Neural progenitor cell (in vitro differentiated cells): ENCODE data around the gene RFX3. TPM values are rescaled to one million over a fixed set of nuclear protein-coding genes. Genes with fewer than 3 reads are reported as not detected.

Source experiments
- DNase-seq: peaks from one replicate; pipeline ENCODE4 v3.0.0-alpha.2; 2016; ENCODE audit warnings: low spot score
- H2AFZ ChIP-seq: fragments of 200-600 bp; sonication (generic); replicated peaks from 2 replicates; pipeline ENCODE4 v1.6.1; 2016; ENCODE audit warnings: antibody characterized with exemption
- H3F3A ChIP-seq: fragments of 200-600 bp; sonication (generic); 2 replicates; pipeline ENCODE4 v1.6.1; 2016; ENCODE audit warnings: antibody characterized with exemption, low read depth
- H3K27ac ChIP-seq: fragments of 200-600 bp; sonication (generic); 2 replicates; pipeline ENCODE4 v1.5.1; 2016; ENCODE audit warnings: mild to moderate bottlenecking
- H3K27me3 ChIP-seq: fragments of 200-600 bp; sonication (generic); 2 replicates; pipeline ENCODE4 v1.6.1; 2016; ENCODE audit warnings: mild to moderate bottlenecking, moderate library complexity
- H3K36me3 ChIP-seq: fragments of 200-600 bp; sonication (generic); 2 replicates; pipeline ENCODE4 v1.5.1; 2016
- H3K4me1 ChIP-seq: fragments of 200-600 bp; sonication (generic); 2 replicates; pipeline ENCODE4 v1.6.1; 2016; ENCODE audit warnings: mixed run types
- H3K4me2 ChIP-seq: fragments of 200-600 bp; sonication (generic); 2 replicates; pipeline ENCODE4 v1.6.1; 2016
- H3K4me3 ChIP-seq: fragments of 200-600 bp; sonication (generic); 2 replicates; pipeline ENCODE4 v1.5.1; 2016
- H3K79me2 ChIP-seq: fragments of 200-600 bp; sonication (generic); 2 replicates; pipeline ENCODE4 v1.6.1; 2016; ENCODE audit warnings: low read depth
- H3K9ac ChIP-seq: fragments of 200-600 bp; sonication (generic); 2 replicates; pipeline ENCODE4 v1.6.1; 2016
- H3K9me3 ChIP-seq: fragments of 200-600 bp; sonication (generic); 2 replicates; pipeline ENCODE4 v1.5.1; 2016; ENCODE audit warnings: low read depth
- H4K20me1 ChIP-seq: fragments of 200-600 bp; sonication (generic); 2 replicates; pipeline ENCODE4 v1.6.1; 2016; ENCODE audit warnings: low read depth
- H3K27ac Mint-ChIP-seq: 3 replicates; pipeline ENCODE4 v1.8.0; 2021; ENCODE audit warnings: mixed read lengths
- H3K27me3 Mint-ChIP-seq: 2 replicates; pipeline ENCODE4 v1.8.0; 2022; ENCODE audit warnings: low read depth, mild to moderate bottlenecking, inconsistent platforms, moderate library complexity, mixed read lengths; ENCODE audit not compliant: insufficient read depth
- H3K36me3 Mint-ChIP-seq: 3 replicates; pipeline ENCODE4 v1.8.0; 2021; ENCODE audit warnings: mixed read lengths
- H3K4me1 Mint-ChIP-seq: 3 replicates; pipeline ENCODE4 v1.8.0; 2021; ENCODE audit warnings: mixed read lengths
- H3K4me3 Mint-ChIP-seq: 3 replicates; pipeline ENCODE4 v1.8.0; 2021; ENCODE audit warnings: mild to moderate bottlenecking, moderate library complexity, mixed read lengths
- H3K9me3 Mint-ChIP-seq: 3 replicates; pipeline ENCODE4 v1.8.0; 2020; ENCODE audit warnings: mixed read lengths
- EZH2 ChIP-seq: fragments of 200-600 bp; sonication (generic); IDR thresholded peaks from 2 replicates; pipeline ENCODE4 v1.6.1; 2017; ENCODE audit warnings: antibody characterized with exemption, mild to moderate bottlenecking, moderate library complexity
- EZH2phosphoT487 ChIP-seq: fragments of 200-600 bp; sonication (generic); IDR thresholded peaks from 2 replicates; pipeline ENCODE4 v1.6.1; 2017; ENCODE audit warnings: antibody characterized with exemption
- total RNA-seq: library from RNA; depleted of rRNA; stranded (reverse); fragments of >200 nt; gene quantifications from 2 replicates; pipeline ENCODE4 v1.2.3, GENCODE V29; 2015; ENCODE audit warnings: low replicate concordance
- TF ChIP-seq, protein P1 (sequence below): fragments of 200-600 bp; sonication (generic); IDR thresholded peaks from 2 replicates; pipeline ENCODE4 v1.5.1; 2017; ENCODE audit warnings: antibody characterized with exemption, mild to moderate bottlenecking

RFX3 gene
- total RNA-seq, 1 donor from 2014 or later = 39.6 TPM

GRCh38 chr9:3370715-3371114 is 155.1 kb downstream of the RFX3 start:
- H3K9me3 Mint-ChIP-seq = peaks cover 2% of the 10 kb centered on the region
- H3K27ac ChIP-seq = no peak overlapping the region
- H3K4me1 Mint-ChIP-seq = peaks cover 2% of the 10 kb centered on the region

DNA sequence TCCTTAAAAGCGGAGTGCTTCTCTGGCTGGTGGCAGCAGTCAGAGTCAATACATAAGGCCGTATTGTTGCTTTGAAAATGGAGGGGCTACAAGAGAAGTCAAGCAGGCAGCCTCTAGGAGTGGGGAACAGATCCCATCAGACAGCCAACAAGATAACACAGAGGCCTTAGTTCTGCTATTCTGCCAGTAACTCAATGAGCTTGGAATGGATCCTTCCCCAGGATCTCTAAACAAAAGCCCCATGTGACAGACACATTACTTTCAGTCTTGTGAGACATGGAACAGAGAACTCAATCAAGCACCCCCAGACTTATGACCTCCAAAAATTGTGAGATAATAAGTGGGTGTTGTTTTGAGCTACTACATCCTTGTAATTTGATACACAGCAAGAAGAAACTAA is 158.6 kb downstream of the RFX3 start:
- Histone ChIP-seq H4K20me1 (no peaks in the 10 kb centered on the region), H3K79me2 (peaks cover 63% of the 10 kb centered on the region), H3K9ac (no peak overlapping the region), H3K27ac (peak overlapping the region; percentile 72), H2AFZ (no peak overlapping the region), H3K4me3 (no peak overlapping the region), H3F3A (peaks cover 18% of the 10 kb centered on the region), H3K9me3 (no peaks in the 10 kb centered on the region), H3K4me2 (peak overlapping the region; percentile 13), H3K27me3 (no peaks in the 10 kb centered on the region), H3K4me1 (peaks cover 23% of the 10 kb centered on the region), H3K36me3 (no peaks in the 10 kb centered on the region)
- peaks cover 26% of the 10 kb centered on the region for H3K36me3 Mint-ChIP-seq
- no peaks in the 10 kb centered on the region for H3K27me3 Mint-ChIP-seq
- H3K4me3 Mint-ChIP-seq = no peak overlapping the region
- TF ChIP-seq, protein P1, sequence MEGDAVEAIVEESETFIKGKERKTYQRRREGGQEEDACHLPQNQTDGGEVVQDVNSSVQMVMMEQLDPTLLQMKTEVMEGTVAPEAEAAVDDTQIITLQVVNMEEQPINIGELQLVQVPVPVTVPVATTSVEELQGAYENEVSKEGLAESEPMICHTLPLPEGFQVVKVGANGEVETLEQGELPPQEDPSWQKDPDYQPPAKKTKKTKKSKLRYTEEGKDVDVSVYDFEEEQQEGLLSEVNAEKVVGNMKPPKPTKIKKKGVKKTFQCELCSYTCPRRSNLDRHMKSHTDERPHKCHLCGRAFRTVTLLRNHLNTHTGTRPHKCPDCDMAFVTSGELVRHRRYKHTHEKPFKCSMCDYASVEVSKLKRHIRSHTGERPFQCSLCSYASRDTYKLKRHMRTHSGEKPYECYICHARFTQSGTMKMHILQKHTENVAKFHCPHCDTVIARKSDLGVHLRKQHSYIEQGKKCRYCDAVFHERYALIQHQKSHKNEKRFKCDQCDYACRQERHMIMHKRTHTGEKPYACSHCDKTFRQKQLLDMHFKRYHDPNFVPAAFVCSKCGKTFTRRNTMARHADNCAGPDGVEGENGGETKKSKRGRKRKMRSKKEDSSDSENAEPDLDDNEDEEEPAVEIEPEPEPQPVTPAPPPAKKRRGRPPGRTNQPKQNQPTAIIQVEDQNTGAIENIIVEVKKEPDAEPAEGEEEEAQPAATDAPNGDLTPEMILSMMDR = no peak
- TF ChIP-seq EZH2 = no peak
- TF ChIP-seq EZH2phosphoT487 = no peak
- no peak overlapping the region for H3K27ac Mint-ChIP-seq
- H3K4me1 Mint-ChIP-seq = peaks cover 5% of the 10 kb centered on the region
- DNase-seq = peak; percentile 57
- H3K9me3 Mint-ChIP-seq = peaks cover 2% of the 10 kb centered on the region

More at GRCh38 chr9:3370715-3371114, 155.1 kb downstream of the RFX3 start:
- no peaks in the 10 kb centered on the region for H4K20me1 ChIP-seq
- TF ChIP-seq, protein P1 = no peak
- TF ChIP-seq EZH2phosphoT487 = no peak
- TF ChIP-seq EZH2 = no peak
- peaks cover 62% of the 10 kb centered on the region for H3K79me2 ChIP-seq
- H3K4me2 ChIP-seq = no peak overlapping the region
- H2AFZ ChIP-seq = no peak overlapping the region
- Mint-ChIP-seq H3K27me3 (no peaks in the 10 kb centered on the region), H3K4me3 (no peak overlapping the region), H3K36me3 (peaks cover 29% of the 10 kb centered on the region), H3K27ac (no peak overlapping the region)
- H3K9ac ChIP-seq = no peak overlapping the region
- H3K27me3 ChIP-seq = no peaks in the 10 kb centered on the region
- H3K4me3 ChIP-seq = no peak overlapping the region
- DNase-seq = no peak
- H3K9me3 ChIP-seq = no peaks in the 10 kb centered on the region
- no peaks in the 10 kb centered on the region for H3K36me3 ChIP-seq
- H3F3A ChIP-seq = peaks cover 21% of the 10 kb centered on the region
- peaks cover 23% of the 10 kb centered on the region for H3K4me1 ChIP-seq

- H3K27ac ChIP-seq = no peak overlapping the region
- H3K79me2 ChIP-seq = peaks cover 63% of the 10 kb centered on the region
- H3K36me3 ChIP-seq = no peaks in the 10 kb centered on the region
- H3K9me3 Mint-ChIP-seq = peaks cover 4% of the 10 kb centered on the region
- peaks cover 6% of the 10 kb centered on the region for H3F3A ChIP-seq
- peaks cover 18% of the 10 kb centered on the region for H3K36me3 Mint-ChIP-seq
- no peaks in the 10 kb centered on the region for H4K20me1 ChIP-seq
- H3K4me1 Mint-ChIP-seq = peaks cover 3% of the 10 kb centered on the region
- DNase-seq = no peak
- H3K4me1 ChIP-seq = peaks cover 10% of the 10 kb centered on the region
- no peak overlapping the region for H2AFZ ChIP-seq
- no peak overlapping the region for H3K4me2 ChIP-seq
- no peaks in the 10 kb centered on the region for H3K27me3 ChIP-seq
- no peaks in the 10 kb centered on the region for H3K9me3 ChIP-seq
- H3K27me3 Mint-ChIP-seq = no peaks in the 10 kb centered on the region
- no peak overlapping the region for H3K9ac ChIP-seq
- no peak overlapping the region for H3K27ac Mint-ChIP-seq
- H3K4me3 ChIP-seq = no peak overlapping the region
- H3K4me3 Mint-ChIP-seq = no peak overlapping the region
- TF ChIP-seq, protein P1 = no peak
- TF ChIP-seq EZH2 = no peak
- no peak for TF ChIP-seq EZH2phosphoT487
Measured at GRCh38 chr9:3361689-3362392, 164.0 kb downstream of the RFX3 start.
